Hematopoietic multipotent progenitor cell treated with erythropoietin and hydrocortisone succinate and interleukin-3 and kit ligand, for 15 days (in vitro differentiated cells): ENCODE data around the gene KLF11.

Experiments used
- DNase-seq: peaks from one replicate; pipeline ENCODE4 v3.0.0-alpha.2; 2015; ENCODE audit warnings: low spot score

The KLF11 gene

DNA sequence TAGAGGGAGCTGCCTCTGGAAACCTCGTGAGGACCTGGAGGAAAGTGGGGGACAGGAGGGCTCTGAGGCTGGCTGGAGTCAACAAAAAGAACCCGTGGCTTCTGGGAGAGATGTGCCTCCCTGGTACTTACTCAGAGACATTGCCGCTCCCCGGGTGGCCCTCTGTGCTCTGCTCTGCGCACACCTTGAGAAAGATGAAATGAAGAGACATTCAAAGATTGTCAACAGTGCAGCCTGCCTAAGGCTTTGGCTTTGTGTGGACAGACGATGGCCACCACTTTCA lies 22.4 kb downstream of the KLF11 start:
- no peak for DNase-seq

DNA sequence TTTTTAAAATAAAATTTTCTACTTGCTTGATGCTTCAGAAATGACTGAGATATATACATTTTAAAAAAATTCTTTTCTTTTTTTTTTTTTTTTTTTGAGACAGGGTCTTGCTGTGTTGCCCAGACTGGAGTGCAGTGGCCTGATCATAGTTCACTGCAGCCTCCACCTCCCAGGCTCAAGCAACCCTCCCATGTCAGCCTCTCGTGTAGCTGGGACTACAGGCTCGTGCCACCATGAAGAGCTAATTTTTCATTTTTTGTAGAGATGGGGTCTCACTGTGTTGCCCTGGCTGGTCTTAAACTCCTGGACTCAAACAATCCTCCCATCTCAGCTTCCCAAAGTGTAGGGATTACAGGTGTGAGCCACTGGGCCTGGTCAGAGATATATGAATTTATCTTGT lies 24.0 kb downstream of the KLF11 start:
- no peak for DNase-seq

- no peak for DNase-seq
Measured at GRCh38 chr2:10067881-10068280, 24.5 kb downstream of the KLF11 start.

DNA sequence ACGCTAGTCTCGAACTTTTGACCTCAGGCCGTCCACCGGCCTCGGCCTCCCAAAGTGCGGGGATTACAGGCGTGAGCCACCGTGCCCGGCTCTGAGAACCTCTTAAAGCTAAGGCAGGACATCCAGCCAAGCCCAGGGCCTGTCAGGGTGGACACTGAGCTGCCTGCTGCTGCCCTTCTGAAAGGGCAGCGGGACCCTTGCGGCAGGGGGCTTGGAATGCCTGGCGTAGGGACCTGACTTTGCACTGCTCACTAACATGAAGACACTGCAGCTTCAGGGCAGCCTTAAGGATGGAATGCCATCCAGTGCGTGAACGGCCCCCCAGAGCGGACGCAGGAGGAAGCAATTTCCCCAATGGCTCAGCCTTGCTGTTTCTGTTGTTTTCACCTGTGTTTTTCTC lies 27.8 kb downstream of the KLF11 start:
- no peak for DNase-seq

DNA sequence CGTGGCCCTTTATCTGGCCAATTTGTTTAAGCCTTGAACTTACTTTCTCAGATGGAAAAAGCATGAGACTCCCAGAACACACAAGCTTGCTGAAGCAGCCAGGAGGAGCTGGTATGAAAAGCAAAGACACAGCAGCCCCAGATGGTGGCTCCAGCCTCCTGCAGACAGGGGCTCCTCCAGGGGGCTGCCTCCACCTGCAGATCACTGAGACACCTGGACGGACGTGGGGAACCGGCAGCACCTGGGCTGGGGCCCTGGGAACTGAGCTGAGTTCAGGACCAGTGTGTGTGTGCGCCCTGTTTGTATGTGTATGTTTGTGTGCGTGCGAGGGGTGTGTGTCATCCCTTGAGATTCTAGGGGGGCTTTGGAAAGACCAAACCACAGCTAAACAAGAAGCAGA lies 28.2 kb downstream of the KLF11 start:
- DNase-seq: no peak

GRCh38 chr2:10072656-10073480 lies 29.5 kb downstream of the KLF11 start:
- DNase-seq: peak; percentile 80

DNA sequence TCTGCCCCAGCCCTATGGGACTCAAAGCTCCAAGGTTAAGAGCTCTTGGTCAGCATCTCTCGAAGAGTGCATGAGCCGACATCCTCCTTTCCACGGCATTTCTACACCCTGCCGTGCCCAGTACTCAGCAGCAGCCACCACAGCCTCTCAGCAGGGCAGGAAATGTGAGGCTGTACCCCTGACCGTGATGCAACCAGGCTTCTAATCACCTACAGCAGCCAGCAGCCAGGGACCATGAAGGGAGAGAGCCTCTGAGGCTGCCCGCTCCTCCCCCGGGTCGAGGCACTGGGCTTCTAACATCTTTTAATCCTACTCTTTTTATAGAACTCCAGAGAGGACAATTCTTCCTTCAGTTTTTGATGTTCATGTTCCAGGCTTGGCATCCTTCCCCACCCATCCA lies 30.4 kb downstream of the KLF11 start:
- DNase-seq: no peak

DNA sequence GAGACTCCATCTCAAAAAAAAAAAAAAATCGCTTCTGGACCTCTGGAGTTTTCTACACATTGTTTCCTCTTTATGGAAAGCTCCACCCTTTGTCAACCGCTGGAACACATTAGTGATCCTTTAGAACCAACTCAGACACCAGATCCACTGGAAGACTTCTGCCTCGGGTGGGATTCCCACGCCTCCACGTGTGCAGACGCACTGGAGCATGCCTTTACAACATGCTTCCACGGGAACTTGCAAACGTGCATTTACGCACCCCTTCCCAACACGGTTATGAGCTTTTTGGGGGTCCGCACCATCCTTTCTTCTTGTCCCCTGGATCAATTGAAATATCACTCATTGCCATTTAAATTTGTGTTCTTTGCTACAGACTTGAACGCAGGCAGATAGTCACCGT lies 31.8 kb downstream of the KLF11 start:
- DNase-seq: no peak

GRCh38 chr2:10075571-10076209 lies 32.3 kb downstream of the KLF11 start:
- no peak for DNase-seq

- no peak for DNase-seq
Measured at GRCh38 chr2:10076511-10076910, 33.2 kb downstream of the KLF11 start.

- DNase-seq: no peak
Measured at GRCh38 chr2:10076988-10077527, 33.7 kb downstream of the KLF11 start.

- no peak for DNase-seq
Measured at GRCh38 chr2:10078001-10078400, 34.7 kb downstream of the KLF11 start.

DNA sequence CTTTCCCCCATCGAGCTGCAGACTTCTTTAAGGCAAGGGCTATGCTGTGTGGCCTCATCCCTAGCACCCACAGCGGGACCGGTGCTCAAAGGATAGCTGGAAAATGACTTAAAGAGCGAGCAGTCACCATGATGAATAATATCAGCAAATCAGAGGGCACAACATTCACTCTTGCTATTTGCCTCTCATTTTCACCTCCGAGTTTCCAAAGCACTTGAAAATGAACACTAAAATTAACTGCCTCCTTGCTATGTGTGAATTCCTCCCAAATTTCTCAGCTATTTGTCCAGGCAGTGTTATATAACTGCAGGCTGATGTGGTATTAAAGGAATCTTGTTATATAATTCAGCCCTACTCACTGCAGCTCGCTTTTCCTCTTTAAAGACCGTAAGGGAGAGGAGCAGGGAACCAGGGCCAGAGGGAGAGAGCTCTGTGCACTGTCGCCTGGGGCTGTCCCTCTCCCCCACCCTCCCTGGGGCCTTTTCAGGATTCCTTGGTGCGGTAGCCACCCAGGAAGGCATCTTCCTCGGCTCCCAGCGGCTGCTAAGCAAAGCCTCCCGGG lies 35.4 kb downstream of the KLF11 start:
- no peak for DNase-seq

DNA sequence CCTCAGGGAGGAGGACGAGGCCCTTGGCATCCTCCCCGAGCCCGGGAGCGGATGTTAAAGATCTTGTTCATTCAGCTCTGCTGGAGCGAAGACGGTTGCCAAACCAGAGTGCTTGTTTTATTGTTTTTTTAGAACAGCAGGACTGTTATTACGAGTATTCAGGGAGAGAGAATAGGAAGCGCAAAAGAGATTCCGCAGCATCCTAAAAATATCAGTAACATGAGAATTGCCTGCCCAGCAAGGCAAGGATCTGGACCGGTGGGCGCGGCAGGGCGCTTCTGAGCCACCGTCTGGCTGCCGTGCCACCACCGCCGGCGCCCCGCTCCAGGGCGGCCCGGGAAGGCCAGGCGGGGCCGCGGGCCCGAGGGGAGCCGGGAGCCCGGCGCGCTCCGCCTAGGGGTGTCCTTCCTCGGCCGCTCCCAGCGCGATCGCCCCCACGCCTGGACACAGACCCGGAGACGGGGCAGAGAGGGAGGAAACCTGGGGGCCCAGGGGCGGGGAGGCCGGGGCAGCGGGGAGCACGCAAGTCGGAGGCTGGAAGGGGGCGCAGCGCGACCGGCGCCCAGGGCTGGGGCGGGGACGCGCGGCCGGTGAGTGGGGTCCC lies 36.0 kb downstream of the KLF11 start:
- DNase-seq: no peak

DNA sequence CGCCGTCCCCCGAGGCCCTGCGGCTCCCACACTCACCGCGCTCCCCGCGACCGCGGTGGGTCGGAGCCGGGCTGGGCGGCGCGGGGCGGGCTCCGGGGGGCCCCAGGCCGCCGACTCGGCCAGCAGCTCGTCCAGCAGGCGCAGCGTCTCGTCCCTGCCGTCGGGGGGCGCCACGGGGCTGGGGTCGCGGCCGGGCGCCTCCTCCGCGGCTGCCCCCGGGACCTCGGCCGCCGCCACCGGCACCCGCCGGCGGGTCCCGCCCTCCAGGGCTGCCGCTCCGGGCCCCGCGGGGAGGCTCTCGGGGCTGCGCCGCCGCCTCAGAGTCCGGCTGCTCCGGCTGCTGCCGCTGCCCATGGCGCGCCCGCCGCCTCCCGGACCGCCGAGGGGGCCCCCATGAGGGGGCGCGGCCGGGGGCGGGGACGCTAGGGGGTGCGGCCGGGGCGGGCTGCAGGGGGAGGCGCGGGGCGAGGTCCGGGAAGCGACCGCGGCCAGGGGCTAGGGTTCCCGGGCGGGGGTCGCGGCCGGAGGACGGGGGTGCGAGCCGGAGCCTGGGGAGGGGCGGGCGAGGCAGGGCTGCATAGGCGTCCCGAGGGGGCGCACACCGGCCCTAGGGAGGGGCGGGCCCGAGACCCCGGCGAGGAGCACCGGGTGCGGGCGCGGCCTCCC lies 36.7 kb downstream of the KLF11 start, which contains the start of gene CYS1:
Gene CYS1, minus strand, starts transcription at position 542 of the 666 bp plus-strand sequence. Its CDS starts 188 bp downstream, at position 354.
- DNase-seq: no peak

GRCh38 chr2:10080536-10081304 lies 37.4 kb downstream of the KLF11 start:
- no peak for DNase-seq

DNA sequence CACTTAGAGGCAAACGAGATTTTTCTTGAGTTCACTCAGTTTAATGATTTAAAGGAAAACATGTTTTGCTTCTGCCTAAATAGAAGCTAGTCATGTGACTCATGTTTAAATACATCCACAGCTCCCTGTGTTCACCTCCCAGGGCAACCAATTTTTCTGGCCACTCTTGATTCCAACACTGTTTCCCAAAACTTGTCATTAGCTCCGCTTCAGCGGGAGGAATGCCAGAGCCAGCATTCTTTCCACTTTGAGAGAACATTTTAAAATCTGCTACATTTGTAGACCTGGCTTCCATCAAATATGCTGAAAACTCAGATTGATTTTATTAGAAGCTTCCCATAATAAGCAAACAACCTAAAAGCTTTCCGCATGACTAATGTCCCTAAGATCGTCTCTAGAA lies 39.7 kb downstream of the KLF11 start:
- no peak for DNase-seq

DNA sequence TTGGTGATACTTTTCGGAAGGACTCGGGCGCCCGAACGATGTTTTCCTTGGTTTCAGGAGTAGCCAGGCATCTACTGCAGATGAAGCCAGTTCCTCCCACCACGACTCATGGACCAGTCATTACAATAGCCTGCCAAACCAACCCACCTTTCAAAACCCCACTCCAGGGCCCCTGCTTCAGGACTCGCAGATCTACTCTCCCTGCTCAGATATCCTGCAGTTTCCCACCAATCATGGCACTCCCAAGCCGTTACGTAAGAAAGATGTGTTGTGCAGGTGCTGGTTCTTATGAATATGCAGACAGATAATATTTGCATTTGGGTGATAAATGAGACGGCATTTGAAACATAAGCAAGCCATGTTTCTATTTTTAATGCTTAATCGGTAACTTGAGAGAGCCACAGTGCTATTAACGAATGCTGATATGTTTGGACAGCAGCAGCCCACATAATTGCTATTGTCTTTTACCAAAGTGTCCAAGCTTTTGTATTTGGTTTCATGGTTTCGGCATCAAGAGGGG lies 40.4 kb downstream of the KLF11 start:
- no peak for DNase-seq

GRCh38 chr2:10084223-10084865 lies 41.0 kb downstream of the KLF11 start:
- no peak for DNase-seq

DNA sequence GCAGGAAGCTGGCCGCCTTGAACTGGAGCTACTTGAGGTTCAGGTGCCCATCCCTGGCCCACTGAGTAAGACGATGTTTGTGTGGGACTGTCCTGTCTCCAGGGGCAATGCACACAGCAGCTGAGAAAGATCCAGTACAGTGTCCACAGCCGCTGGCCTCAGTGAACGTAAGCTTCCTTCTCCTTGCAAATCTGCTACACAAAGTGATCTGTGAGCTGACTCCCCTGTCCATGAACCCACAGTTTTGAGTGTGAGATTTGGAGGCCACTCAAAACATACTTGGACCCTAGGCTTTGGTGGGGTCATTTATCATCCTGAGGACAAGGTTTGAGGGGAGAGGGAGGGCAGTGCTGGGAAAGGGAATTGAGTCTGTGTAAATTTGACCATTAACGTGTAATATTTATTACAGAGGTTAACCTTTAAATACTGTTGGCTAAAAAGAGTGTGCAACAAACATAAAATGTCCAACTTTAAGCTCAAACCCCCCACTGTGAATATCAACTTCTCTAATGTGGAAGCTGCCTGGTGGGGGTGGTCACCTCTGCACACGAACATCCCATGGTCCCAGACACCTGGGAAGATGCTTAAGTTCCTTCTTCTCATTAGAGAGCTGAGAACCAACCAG lies 41.8 kb downstream of the KLF11 start:
- DNase-seq: no peak
